ENCODE results near the gene KLHL40.

DNA sequence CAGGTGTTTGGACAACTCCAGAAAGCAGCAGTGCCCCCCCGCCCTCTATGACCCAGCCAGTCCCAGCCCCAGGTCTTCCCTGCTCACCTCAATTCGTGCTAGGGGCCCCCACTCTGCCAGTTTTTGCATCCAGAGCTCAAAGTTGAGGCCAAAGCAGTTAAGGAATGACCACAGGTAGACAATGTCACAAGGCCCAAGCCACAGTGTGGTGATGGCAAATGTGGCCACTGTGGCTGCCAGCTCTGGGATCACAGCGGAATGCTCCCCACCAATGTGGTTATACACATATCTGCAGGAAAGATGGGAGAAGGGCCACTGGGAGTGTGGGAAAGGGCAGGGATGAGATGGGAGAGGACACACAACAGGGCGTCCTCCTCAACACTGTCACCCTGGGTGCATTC is 8.2 kb downstream of the KLHL40 start:
- TF ChIP-seq, protein P1, sequence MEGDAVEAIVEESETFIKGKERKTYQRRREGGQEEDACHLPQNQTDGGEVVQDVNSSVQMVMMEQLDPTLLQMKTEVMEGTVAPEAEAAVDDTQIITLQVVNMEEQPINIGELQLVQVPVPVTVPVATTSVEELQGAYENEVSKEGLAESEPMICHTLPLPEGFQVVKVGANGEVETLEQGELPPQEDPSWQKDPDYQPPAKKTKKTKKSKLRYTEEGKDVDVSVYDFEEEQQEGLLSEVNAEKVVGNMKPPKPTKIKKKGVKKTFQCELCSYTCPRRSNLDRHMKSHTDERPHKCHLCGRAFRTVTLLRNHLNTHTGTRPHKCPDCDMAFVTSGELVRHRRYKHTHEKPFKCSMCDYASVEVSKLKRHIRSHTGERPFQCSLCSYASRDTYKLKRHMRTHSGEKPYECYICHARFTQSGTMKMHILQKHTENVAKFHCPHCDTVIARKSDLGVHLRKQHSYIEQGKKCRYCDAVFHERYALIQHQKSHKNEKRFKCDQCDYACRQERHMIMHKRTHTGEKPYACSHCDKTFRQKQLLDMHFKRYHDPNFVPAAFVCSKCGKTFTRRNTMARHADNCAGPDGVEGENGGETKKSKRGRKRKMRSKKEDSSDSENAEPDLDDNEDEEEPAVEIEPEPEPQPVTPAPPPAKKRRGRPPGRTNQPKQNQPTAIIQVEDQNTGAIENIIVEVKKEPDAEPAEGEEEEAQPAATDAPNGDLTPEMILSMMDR (IDR thresholded peaks at IDR 0.05; ENCODE audit: poor library complexity, severe bottlenecking): no peak
- TF ChIP-seq EP300 (conservative IDR thresholded peaks at IDR 0.05; ENCODE audit: poor library complexity, severe bottlenecking): no peak
- TF ChIP-seq EZH2 (IDR thresholded peaks at IDR 0.05; ENCODE audit: borderline replicate concordance, insufficient read depth, low read length, poor library complexity, severe bottlenecking): no peak
- no peak for TF ChIP-seq TAF1 (IDR thresholded peaks at IDR 0.05; ENCODE audit: low read depth)
- no peak for TF ChIP-seq MXI1 (conservative IDR thresholded peaks at IDR 0.05; ENCODE audit: poor library complexity, severe bottlenecking)
- TF ChIP-seq POLR2AphosphoS5 (IDR thresholded peaks at IDR 0.05): no peak
